ENCODE results near the gene OR6C76.
"Not testable (repeated sequence)": the region's sequence is repeated elsewhere in the genome, so short reads cannot be mapped to it uniquely, and the experiment has no call there.

Gene OR6C76

DNA sequence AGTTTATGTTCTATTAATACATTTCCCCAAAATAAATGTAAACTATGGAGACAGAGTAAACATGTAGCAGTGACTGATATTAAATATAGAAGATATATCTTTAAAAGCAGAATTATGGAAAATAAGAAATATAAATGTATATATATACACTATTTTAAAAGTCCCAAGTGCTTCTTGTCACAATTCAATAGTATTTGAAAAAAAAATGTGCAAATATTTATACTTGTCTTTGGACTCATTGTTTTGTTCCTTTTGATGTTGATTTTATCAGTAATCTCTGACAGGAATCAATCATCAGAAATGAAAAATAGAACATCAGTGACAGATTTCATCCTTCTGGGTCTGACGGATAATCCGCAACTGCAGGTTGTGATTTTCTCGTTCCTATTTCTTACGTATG, at the start of gene OR6C76:
Gene OR6C76 (plus strand): TSS at position 301 of the 400 bp plus-strand sequence. CDS start 0 bp downstream, at position 301.
- DNase-seq: no peak

DNA sequence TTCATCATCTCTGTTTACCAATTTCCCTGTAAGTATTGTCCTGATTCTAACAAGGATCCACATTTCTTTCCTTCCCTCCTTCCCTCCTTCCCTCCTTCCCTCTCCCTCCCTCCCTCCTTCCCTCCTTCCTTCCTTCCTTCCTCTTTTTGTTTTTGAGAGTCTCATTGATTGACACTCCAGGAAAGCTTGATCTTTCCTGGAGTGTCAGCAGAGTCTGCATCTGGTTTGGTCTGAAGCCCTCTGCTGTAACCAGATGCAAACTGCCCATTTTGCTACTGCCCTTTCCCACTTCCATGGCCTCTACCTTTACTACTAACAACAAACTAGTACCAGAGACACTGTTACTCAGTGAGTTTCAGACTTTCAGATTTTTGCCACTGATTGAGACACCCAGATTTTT, 40.2 kb upstream of the OR6C76 start:
- no peak for DNase-seq

DNA sequence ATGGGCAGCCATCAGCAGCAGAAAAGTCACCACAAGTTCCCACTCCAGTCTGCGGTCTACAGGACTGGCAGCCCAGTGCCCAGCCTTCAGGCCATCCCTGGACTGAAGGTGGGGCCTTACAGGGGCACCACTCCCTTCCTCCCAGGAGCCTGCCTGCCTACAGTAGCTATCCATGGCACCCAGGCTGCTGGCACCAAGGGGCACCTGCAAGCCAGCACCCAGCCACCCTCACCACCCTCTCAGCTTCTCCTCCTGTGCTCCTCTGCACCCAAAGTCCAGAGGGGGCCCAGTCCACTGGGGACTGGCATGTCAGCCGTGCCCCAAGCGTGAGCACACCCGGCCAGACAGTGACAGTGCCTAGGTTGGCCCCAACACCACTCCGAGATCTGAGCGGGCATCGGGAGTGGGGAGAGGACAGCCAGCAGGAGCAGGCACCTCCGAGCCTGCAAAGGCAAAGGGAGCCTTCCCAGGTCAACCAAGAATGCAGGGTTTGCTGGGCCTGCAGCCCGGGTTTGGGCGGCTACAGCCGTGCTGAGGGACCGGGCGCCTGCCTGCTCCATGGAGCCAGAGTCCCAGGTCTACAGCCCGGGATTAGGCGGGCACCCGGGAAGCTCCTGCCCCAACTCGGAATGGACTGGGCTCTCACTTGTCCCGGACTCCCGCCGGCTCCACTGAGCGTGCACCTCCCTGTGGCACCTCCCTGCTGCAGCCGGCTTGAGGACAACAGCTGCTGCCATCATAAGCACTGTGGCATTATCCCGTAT, 33.8 kb upstream of the OR6C76 start:
- no peak for DNase-seq

DNA sequence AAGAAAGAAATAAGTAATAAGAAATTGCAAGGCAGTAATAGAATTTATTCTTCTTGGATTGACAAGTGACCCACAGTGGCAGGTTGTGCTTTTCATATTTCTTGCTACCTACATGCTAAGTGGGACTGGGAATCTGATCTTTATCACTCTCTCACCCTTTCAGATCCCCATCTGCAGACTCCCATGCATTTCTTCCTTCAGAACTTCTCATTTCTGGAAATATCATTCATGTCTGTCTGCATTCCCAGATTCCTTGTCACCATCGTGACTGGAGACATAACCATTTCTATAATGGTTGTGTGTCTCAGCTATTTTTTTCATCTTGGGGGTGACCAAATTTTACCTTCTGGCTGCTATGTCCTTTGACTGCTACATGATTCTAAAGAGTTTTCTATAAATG, 29.7 kb upstream of the OR6C76 start:
- no peak for DNase-seq

DNA sequence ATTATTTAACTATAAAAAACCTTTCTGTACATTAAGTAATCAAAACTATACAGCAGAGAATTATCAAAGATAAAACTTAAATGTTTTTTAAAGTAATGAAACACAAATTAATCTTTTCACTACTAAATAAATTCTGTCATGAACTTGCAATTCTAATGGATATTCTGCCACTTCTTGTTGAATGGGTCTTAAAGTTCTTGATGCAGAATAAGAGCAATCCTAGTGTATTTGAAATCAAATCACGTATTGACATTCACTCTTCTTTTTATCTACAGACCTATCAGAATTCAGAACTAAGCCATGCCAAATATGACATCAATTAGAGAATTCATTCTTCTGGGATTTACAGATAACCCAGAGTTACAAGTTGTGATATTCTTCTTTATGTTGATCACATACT, 25.8 kb upstream of the OR6C76 start, which contains the start of gene OR6C65:
Gene OR6C65 (plus strand): TSS at position 301 of the 400 bp plus-strand sequence. CDS start 0 bp downstream, at position 301.
- no peak for DNase-seq

DNA sequence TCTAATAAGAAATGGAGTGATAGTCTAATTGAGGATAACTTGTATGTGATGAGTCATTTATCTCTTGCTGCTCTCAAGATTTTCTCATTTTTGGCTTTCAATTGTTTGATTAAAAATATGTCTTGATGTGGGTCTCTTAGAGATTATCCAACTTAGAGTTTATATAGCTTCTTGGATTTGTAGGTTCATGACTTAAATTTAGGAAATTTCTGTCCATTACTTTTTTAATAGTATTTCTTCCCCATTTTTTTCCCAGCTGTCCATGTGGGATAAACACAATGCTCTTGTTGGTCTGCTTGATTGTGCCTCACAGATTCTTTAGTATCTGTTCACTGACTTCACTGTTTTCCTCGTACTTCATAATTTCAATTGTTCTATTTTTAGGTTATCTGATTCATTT, 18.2 kb upstream of the OR6C76 start:
- DNase-seq: no peak

DNA sequence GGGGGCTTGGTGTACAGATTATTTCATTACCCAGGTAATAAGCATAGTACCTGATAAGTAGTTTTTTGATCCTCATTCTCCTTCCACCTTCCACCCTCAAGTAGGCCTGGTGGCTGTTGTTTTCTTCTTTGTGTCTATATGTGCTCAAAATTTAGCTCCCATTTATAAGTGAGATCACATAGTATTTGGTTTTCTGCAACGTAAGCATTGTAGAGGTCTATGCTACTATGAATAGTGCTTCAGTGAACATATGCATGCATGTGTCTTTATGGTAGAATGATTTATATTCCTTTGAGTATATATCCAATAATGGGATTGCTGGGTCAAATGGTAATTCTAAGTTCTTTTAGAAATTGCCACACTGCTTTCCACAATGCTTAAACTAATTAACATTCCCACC, 16.9 kb upstream of the OR6C76 start:
- not testable (repeated sequence) for DNase-seq

DNA sequence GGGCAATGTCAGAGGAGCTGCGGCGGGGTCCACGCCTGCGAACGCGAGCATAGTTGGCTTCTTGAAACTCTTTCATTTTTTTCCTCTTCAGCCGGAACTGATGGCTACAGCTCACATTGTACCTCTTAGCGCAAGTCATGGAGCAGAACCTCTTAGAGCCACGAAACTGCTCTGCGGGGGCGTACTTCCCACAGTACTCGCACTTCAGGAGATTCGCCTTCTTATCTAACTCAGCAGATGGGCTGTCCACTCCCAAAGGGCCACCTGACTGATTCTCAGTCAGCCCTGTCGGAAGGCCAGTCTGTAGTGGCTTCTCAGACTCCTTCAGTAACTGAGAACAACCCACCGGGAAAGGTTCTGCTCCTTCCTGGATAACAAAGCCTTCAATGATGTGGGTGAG, 13.9 kb upstream of the OR6C76 start:
- DNase-seq: not testable (repeated sequence)

DNA sequence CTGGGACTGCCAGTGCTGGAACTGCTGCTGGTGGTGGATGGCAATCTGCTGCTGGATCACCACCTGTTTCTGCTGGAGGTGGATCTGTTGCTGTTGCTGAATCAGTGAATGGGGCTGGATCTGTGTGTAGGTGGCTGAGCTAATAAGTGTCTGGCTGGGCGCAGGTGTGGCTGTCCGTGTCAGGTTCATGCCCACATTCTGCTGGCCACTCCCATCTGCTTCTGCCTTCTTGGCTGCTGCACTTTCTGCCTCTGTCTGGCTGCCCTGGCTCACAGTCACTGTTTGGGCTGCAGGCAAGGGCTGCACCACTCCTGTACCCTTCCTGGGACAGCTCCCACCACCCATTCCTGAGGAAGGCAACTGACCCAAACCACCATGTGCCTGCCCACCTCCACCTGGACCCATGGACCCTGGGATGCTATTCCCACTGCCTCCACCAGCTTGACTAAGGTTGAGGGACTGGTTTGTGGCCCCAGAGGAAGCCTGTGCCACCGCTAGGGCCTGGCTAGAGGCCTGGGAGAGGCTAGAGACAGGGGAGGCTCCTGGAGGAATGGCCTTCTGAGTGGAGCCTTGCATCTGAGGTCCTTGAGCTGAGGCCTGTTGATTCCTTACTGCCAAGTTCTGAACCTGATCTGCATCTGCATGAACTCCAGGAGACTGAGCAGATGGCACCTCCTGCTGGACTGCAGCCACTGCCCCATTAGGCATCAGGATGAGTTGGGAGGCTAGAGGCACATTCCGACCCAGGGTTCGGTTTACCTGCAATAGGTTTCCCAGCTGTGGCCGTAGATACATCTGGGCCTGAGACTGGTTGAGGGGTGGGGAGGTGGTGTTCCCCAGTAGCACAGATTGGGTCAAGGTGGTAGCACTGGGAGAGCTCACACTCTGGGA, 12.3 kb upstream of the OR6C76 start:
- not testable (repeated sequence) for DNase-seq

DNA sequence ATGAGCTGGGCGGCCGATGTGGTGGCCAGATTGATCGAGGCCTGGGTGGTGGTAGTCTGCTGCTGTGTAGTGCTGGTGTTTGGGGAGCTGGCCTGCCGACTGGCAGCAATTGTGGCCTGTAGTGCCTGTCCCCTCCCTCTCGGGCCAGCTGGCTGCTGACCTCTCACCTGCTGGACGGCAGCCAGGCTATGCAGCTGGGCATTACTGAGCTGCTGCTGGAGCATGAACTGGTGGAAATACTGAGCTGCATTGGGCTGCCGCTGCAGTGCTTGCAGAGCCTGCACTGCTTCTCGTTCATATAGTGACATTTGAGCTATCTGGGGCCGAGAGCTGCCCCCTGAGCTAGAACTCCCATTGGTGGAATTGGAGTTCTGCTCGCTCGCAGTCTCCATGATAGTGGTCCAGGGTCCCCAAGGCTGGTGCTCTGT, 11.6 kb upstream of the OR6C76 start:
- not testable (repeated sequence) for DNase-seq

DNA sequence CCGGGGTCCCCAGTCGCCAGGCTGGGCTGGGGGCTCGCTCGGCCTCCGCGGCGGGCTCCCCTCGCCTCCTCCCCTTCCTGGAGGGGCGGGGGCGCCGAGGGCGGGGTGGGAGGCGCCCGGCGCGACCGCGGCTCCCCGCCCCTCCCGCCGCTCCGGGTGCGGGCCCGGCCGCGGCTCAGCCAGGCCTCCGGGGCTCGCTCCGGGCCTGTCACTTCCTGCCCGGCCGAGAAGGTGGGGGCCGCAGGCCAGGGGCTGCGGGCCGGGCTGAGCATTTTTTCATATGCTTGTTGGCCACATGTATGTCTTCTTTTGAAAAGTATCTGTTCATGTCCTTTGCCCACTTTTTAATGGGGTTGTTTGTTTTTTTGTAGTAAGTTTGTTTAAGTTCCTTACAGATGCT, 11.2 kb upstream of the OR6C76 start:
- not testable (repeated sequence) for DNase-seq

DNA sequence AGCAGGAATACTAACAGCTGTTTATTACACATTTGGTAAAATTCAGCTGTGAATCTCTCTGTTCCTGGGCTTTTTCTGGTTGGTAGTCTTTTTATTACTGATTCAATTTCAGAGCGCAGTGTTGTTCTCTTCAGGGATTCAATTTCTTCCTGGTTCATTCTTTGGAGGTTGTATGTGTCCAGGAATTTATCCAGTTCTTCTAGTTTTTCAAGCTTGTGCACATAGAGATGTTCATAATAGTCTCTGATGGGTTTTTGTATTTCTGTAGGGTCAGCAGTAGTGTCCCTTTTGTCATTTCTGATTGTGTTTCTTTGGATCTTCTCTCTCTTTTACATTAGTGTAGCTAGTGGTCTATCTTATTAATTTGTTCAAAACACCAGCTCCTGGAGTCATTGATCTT, 9.1 kb upstream of the OR6C76 start:
- no peak for DNase-seq

DNA sequence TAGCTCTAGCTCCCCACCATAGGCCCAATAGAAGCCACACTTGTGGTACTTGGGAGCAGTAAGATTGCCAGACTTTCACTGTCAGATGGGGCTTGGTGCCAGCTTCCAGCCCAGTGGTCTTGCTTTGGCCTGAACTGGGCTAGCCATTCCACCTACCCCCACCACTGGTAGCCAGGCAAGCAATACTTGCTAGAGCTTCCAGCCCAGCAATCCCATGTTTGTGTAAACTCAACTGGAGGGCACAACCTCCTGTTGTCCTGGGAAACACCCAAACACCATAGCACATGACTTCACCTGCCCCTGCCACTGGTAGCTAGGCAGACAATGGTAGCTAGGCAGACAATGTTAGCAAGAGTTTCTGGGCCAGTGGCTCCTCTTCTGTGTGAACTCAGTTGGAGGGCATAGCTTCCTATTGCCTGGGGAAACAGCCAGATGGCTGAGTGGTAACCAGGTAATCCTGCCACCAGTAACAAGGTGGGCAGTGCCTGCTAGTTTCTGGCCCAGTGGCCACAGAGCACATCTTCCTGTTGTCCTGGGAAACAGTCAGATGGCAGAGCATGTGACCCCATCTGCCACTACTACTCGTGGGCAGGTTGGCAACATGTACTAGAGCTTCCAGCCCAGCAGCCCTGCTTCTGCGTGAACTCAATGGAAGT, 5.6 kb upstream of the OR6C76 start:
- DNase-seq: no peak

DNA sequence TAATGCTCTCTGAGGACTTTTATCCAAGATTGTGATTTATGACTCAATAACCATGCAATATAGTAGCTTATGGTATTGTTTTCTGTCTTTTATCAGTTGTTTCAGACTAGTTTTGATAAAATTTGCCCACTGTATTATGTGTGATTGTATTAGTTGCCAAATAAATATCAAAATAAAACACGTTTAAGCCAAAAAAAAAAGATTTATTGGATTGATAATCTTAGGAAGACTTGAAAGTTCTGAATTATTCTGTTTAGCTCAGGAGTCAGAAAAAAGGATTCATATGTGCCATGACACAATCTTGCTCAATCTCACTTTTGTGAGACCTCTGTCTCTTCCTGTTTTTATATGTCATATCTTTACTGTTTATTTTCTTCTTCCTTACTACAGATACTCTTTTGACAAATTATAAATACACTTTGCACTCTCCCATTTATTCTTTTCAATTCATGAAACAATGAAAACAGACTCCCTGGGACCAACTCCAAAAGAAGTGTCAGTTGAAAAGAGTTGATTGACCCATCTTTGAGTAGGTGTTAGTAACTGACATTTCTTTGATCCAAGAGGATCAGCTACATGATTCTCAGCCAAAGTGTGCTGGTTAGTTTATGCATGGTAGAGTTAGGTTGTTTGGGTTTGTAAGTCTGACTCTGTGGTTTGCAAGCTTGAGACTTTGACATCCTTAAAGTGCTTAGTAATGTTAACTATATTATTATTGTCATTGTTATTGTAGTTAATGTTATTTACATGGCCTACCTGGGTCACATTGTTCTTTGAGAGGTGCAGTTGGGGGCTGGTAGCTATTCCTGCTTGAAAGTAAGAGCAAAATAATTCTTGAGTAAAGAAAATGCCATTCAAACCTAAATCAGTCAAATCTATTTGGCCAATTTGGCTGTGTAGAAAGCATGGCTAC, 2.5 kb downstream of the OR6C76 start:
- DNase-seq: no peak

DNA sequence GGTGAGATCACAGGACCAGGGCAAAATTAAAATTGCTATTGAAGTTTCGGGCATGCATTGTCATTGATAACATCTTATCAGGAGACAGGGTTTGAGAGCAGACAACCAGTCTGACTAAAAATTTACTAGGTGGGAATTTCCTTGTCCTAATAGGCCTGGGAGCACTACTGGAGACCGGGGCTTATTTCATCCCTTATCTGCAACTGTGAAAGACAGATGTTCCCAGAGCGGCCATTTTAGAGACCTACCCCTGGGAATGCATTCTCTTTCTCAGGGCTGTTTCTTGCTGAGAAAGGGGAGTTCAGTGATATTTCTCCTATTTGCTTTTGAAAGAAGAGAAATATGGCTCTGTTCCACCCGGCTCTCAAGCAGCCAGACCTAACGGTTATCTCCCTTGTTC, 15.2 kb downstream of the OR6C76 start:
- DNase-seq: not testable (repeated sequence)

DNA sequence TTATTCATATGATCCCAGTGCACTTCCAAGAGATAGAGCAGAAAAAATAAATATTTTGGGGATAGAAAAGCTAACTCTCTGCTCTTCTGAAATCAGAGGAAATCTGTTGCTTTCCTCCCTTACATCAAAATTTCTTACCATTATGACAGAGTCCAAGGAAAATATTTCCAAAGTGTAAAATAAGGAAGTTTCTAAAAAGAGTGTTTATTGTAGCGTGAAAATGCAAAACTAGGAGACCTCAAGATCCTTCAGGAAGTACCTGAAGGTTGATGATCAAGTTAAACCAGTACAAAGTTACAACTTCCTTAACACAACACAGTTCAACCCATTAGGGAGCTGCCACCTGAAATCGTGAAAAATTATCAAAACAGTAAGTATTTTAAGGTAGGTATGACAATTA, 17.7 kb downstream of the OR6C76 start, which contains the start of gene OR6C2:
Gene OR6C2 (plus strand): TSS at position 301 of the 400 bp plus-strand sequence. CDS start 8,138 bp downstream, outside the sequence.
- no peak for DNase-seq

DNA sequence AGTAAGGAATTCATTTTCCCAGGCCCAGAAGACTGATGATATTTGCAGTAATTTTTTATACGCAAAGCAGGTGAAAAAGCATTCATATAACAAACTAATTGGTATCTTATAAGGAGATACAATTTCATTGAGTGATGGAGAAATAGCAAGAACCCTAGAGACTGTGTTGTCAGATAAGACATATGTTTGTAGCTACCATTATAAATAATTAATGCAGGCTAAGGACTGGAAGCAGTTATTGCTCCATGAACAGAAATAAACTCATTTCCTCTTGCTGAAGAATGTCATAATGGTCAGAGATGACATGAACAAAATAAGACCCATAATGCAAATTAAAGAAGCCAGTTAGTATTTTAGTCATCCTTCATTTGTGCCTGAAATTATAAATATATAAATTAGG, 19.3 kb downstream of the OR6C76 start:
- no peak for DNase-seq

DNA sequence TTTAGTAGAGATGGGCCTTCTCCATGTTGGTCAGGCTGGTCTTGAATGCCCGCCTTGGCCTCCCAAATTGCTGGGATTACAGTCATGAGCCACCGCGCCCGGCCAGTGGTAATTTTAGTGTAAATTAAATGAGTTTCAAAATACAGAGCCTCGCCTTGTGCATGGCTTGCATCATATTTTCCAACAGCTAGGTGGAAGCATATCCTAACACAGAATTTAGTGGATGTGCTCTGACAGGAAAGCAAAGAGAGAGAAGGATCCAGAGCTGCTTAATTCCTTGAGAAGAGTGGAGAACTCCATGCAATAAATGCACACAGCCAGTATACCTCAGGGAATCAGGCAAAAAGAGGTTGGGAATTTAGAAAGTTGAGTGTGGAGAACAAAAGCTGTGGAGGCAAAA, 20.3 kb downstream of the OR6C76 start:
- no peak for DNase-seq

DNA sequence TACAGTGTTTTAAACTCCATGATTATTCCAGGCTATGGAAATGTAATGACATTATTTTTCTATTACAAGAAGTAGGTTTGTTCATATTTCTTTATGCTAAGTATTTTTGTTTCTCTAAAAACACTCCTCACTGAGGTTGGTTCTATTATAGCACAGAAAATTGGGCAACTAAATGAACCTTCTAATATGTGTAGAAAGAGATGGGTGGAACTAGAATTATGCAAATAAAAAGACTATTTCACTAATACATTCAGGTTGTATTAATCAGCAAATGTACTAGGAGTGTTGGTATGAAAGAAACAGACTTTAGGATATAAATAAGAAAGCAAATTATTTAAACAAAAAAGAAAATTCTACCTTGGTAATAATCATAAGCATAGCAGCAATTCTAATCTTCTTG, 22.8 kb downstream of the OR6C76 start:
- no peak for DNase-seq

DNA sequence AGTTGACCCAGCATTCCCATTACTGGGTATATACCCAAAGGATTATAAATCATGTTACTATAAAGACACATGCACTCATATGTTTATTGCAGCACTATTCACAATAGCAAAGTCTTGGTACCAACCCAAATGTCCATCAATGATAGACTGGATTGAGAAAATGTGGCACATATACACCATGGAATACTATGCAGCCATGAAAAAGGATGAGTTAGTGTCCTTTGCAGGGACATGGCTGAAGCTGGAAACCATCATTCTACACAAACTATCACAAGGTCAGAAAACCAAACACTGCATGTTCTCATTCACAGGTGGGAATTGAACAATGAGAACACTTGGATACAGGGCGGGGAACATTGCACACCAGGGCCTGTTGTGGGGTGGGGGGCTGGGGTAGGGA, 38.9 kb downstream of the OR6C76 start:
- not testable (repeated sequence) for DNase-seq

DNA sequence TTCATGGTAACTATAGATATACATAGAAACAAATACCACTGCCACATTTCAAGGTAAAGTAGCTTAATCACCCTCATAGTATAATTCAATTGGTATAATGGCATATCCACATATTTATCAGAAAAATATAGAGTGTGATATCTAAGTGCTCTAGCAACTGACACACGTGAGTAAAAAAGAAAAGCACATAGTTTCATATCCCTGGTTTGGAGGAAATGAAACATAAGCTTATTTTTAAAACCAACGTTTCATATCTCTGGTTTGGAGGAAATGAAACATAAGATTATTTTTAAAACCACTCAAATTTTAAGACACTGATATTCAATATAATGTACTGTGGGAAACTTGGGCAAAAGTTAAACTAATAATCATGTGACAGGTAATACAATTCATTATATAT, 41.8 kb downstream of the OR6C76 start:
- no peak for DNase-seq

DNA sequence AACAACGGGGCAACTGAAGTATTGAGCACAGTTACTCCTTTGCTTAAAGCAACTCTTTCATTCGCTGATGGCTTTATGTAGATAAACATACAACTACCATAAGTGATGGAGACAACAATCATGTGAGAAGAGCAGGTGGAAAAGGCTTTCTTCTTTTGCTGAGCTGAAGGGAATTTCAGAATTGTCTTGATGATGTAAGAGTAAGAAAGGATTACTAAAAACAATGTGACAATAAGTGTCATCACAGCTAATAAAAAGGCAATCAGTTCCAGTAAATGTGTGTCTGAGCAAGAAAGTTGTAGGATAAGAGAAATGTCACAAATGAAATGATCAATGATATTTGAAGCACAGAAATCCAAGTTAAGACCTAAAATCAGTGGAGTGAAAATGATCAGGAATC, 43.2 kb downstream of the OR6C76 start:
- DNase-seq: no peak

Measured in NCI-H524 treated with DMSO at 0.1 percent for 48 hours (cell line).